ENCODE data around the gene MRPL2.

The MRPL2 gene

DNA sequence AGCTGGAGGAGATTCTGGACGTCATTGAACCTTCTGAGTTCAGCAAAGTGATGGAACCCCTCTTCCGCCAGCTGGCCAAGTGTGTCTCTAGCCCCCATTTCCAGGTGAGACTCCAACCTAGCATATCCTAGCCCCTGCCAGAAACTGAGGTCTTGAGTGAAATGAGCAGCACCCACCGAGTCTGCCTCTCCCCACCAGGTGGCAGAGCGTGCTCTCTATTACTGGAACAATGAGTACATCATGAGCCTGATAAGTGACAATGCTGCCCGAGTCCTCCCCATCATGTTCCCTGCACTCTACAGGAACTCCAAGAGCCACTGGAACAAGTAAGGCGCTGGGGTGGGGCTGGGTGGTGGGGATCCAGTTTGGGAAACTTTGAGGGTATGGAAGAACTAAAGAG lies 50.1 kb downstream of the MRPL2 start:
- ATAC-seq (no peak), DNase-seq (no peak)
- H3K27ac Mint-ChIP-seq: peak overlapping the region; percentile 35
- H3K4me1 Mint-ChIP-seq: peaks cover 24% of the 10 kb centered on the region
- peaks cover 33% of the 10 kb centered on the region for H3K36me3 Mint-ChIP-seq (ENCODE audit: low read depth)
- H3K9me3 Mint-ChIP-seq: no peaks in the 10 kb centered on the region
- no peaks in the 10 kb centered on the region for H3K27me3 Mint-ChIP-seq
- no peak overlapping the region for H3K4me3 Mint-ChIP-seq

DNA sequence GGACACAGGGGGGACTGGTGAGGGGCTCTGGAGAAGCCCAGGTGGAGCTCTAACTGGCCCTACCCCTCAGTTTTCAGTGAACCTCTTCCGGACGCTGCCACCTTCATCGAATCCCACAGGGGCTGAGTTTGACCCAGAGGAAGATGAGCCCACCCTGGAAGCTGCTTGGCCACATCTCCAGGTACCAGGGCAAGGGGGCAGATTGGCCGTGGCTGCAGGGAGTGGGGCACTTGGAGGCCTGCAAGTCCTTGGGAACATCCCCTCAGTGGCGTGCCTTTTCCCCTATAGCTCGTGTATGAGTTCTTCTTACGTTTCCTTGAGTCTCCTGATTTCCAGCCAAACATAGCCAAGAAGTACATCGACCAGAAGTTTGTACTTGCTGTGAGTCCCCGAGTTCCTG lies 52.1 kb downstream of the MRPL2 start:
- H3K4me3 Mint-ChIP-seq: no peak overlapping the region
- peaks cover 20% of the 10 kb centered on the region for H3K36me3 Mint-ChIP-seq (ENCODE audit: low read depth)
- no peak for ATAC-seq
- peaks cover 6% of the 10 kb centered on the region for H3K4me1 Mint-ChIP-seq
- no peaks in the 10 kb centered on the region for H3K27me3 Mint-ChIP-seq
- DNase-seq: no peak
- no peak overlapping the region for H3K27ac Mint-ChIP-seq
- no peaks in the 10 kb centered on the region for H3K9me3 Mint-ChIP-seq

DNA sequence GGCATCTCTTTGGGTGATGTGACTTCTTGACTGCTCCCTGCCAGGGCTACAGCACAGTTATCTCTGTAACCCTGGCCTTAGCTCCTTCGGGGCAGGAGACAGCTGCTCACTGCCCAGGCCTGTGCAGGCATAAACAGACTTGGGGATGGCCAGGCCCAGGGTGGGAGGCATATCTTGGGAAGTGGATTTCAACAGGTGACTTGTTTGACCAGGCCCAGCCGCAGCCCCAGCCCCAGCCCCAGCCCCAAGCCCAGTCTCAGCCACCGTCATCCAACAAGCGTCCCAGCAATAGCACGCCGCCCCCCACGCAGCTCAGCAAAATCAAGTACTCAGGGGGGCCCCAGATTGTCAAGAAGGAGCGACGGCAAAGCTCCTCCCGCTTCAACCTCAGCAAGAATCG lies 53.0 kb downstream of the MRPL2 start:
- Mint-ChIP-seq H3K27ac (no peak overlapping the region), H3K4me3 (no peak overlapping the region), H3K27me3 (no peaks in the 10 kb centered on the region), H3K9me3 (no peaks in the 10 kb centered on the region), H3K36me3 (ENCODE audit: low read depth) (peaks cover 12% of the 10 kb centered on the region), H3K4me1 (no peaks in the 10 kb centered on the region)
- DNase-seq: no peak
- ATAC-seq: no peak

DNA sequence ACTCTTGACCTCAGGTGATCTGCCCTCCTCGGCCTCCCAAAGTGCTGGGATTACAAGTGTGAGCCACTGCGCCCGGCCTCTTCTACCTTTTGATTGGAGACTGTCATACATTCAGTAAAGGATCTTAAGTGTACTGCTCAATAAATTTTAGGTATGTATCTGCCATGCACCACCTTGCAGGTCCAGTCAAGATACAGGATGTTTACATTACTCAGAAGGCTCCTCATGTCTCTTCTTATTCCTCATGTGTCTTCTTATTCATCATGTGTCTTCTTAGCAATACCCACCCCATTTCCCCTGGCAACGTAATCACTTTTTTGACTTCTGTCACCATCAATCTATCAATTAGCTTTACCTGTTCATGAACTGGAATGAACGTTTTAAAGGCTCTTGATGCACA lies 53.4 kb downstream of the MRPL2 start:
- Mint-ChIP-seq H3K36me3 (ENCODE audit: low read depth) (peaks cover 8% of the 10 kb centered on the region), H3K4me3 (no peak overlapping the region), H3K9me3 (no peaks in the 10 kb centered on the region), H3K27ac (no peak overlapping the region), H3K4me1 (no peaks in the 10 kb centered on the region), H3K27me3 (no peaks in the 10 kb centered on the region)
- ATAC-seq: no peak
- DNase-seq: no peak
